HG03460 (cell line): ENCODE results near the gene GALNT7.
A peak's percentile ranks its signal among the peaks of the same experiment; 100 is the strongest.

Experiments used
- ATAC-seq: cut with Tn5 transposase; IDR thresholded peaks from one replicate; pipeline ENCODE4 v1.9.1; 2021; ENCODE audit not compliant: unreplicated experiment

Gene GALNT7

GRCh38 chr4:173334085-173334890 lies 165.7 kb downstream of the GALNT7 start, which contains the start of gene HMGB2:
Gene HMGB2 (minus strand): TSS chr4:173334358. CDS start chr4:173333649, 709 bp downstream.
- ATAC-seq, result peak; percentile 91

DNA sequence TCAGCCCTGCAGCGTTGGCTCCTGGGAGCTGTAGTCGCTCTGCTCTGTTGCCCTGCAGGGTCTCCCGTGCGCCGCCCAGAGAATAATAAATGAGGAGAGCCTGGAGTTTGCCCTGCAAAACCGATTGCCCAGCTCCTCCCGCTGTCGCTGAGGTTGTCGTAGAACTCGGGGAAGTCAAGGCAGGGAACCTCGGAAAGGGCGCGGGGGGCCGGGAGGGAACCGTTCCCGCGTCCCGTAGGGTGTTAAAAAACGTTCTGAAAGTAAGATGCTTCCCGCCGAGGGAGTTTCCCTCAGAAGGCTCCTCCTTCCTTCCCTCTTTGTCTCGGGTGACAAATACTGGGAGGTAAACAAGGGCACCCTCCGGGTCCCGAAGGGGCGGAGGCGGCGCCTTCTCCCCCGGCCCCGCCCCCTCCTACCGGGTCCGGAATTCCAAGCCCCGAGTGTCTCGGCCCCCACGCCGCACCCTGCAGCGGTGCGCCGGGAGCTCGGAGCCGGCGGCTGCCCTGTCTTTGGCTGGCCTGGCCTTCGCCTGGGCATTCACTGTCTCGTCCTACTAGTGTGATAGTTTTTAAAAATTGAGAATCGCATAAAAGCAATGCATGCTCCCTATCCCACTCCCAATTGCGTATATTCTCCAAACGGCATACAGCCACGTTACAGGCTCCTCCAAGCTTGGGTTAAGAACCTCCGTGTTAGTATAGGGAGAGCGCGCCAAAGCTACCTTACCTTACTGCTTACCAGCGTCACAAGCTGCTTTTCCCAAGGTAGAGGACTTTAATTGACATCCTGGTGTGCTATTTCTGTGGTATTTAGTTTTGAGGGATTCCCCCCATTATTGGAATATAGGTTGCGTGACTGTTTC lies 166.5 kb downstream of the GALNT7 start:
- peak; percentile 31 for ATAC-seq

- no peak for ATAC-seq
These were observed 168.9 kb downstream of the GALNT7 start for GRCh38 chr4:173337463-173337862.

DNA sequence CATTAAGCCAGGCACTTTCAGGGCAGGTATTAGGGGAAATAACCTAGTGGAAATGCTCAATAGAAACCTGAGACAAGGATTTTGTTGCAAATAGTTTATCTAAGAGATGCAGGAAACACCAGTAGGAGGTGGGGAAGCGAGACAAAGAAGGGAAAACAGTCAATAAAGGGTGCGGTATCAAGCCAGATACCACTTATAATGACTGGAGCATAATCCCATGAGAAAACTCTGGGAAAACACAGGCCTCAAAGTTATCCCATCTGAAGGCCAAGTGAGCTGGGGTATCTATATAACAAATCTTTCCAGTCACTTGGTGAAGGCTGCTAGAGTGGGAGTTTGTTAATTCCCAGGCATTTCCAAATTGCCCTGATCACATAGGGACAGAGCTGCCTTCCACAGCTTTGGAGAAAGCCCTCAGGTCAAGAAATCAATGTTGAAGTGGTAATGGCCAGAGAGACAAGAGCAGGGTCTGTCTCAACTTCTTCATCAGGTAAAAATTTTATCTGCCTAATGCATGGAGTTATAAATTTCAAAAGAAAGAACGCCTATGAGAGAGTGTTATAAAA lies 175.3 kb downstream of the GALNT7 start:
- no peak for ATAC-seq

DNA sequence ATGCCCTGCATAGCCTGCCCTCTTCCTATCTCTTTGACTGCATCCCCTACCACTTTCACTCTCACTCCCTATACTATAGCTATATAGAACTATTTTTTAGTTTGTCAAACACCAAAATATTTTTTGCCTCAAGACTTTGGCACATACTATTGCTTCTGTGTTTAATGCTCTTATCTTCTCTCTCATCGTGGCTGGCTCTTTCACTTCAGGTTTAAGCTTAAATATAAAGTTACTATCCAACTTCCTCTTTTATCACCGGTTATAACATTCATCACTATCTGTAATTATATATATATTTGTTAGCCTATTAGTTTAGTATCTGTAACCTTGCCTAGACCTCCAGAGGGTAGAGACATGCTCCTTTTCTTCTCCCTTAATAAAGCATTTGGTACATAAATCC lies 177.0 kb downstream of the GALNT7 start:
- peak; percentile 38 for ATAC-seq

DNA sequence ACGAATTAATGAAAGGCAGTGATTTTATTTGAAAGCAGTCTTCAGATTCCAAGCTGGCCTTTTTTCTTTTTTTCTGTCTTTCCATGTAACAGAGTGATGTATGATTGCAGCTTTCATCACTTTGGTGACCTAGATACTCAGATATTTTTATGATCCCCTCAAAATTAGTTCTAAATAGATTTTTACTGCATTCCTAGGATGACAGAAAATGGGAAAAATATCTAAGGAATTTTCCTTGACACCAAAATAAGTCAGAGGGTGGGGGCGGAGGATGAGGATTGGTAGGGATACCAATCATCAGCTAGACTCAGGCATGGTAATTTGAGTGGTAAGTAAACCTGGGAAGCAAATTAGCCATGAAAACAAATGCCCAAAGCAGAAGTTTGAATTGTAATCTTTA lies 177.5 kb downstream of the GALNT7 start:
- ATAC-seq, result no peak

GRCh38 chr4:173347467-173347866 lies 178.9 kb downstream of the GALNT7 start:
- ATAC-seq, result no peak

DNA sequence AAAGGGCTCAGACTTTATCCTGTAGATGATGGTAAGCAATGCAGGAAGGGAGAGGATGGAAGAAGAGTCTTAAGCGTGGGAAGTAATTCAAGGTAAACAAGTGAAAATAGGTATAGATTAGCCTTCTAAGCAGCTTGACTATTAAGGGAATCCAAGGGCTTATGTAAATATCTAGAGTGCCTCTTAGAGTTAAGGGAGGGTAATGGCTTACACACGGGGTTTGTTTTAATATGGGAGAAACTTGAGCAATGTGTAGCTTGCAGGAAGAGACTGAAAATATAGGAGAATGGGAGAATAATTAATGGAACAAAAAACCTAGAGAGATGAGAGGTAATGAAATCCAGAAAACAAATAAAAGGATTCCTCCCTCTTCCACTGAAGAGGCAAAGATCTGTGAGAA lies 189.3 kb downstream of the GALNT7 start:
- no peak for ATAC-seq

GRCh38 chr4:173360587-173361221 lies 192.1 kb downstream of the GALNT7 start:
- ATAC-seq, result no peak

DNA sequence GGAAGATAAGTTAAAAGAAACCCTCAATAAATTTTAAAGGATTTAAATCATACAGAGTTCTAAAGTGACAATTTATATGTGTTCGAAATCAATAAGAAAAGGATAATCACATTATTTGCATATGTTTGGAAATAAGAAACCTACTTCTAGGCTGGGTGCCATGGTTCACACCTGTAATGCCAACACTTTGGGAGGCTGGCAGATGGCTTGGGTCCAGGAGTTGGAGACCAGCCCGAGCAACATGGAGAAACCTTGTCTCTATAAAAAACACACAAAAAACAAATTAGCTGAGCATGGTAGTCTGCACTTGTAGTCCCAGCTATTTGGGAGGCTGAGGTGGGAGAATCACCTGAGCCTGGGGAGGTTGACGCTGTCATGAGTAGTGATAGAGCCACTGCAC lies 194.1 kb downstream of the GALNT7 start:
- no peak for ATAC-seq

DNA sequence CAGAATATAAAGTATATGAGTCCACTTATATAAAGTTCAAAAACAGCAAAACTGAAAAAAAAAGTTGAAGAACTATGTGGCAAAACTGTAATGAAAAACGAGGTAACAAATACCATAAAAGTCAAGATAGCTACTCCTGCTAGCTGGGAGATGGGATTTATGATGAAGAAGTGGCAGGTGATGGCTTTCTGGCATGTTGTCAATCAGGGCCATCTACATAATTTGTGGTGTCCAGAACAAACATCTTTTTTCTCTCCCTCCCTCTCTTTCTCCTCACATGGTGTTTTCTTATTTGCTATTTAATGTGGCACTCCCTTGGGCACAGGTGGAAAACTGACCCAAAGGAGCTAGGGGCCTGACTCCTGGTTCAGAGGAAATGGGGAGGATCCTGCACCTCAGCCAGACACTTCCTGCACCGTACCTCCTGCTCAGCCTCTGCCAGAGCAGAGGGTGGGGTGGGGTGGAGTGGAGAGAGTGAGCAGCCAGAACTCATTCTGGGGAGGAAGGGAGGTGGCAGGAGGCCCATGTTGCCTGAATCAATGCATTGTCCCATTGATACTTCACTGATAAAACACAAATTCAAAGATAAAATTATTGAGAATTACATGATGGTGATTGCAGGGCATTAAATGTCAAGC lies 196.9 kb downstream of the GALNT7 start:
- ATAC-seq, result no peak

DNA sequence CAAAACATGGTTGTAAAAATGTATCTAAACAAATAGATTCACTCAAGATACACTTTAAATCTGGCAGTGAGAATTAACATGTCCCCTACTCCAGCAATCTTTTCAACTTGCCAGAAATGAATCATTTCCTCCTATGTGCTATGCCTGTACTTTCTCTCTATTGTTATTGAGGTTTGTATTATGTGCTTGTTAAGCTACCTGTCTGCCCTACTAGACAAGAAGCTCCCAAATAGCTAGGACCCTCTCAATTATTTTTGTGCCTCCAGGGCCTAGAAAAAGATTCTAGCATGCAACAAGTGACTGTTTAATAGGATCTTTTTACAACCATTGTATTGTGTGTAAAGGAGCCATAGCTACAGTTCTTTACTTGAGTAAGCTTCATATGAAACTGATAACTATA lies 198.7 kb downstream of the GALNT7 start:
- peak; percentile 8 for ATAC-seq

DNA sequence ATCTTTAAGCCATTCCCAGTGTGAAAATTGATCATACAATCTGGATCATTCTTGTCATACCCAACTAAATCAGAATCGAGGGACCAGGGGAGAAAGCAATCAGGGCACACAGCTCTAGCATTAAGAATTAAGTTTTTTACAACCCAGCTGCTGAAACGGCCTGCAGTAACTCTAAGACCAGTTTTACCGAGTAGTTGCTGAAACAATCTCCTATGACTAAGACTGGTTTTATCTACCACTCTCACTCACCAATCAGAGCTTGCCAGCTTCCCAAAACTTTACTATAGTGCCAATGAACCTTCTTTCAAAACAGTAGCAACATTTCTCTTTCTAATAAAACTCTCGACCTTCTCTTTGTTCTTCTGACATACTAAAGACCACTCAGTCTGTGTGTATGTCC lies 199.3 kb downstream of the GALNT7 start:
- ATAC-seq, result no peak

- ATAC-seq, result peak; percentile 6
These were observed 201.5 kb downstream of the GALNT7 start for GRCh38 chr4:173370130-173370476.

DNA sequence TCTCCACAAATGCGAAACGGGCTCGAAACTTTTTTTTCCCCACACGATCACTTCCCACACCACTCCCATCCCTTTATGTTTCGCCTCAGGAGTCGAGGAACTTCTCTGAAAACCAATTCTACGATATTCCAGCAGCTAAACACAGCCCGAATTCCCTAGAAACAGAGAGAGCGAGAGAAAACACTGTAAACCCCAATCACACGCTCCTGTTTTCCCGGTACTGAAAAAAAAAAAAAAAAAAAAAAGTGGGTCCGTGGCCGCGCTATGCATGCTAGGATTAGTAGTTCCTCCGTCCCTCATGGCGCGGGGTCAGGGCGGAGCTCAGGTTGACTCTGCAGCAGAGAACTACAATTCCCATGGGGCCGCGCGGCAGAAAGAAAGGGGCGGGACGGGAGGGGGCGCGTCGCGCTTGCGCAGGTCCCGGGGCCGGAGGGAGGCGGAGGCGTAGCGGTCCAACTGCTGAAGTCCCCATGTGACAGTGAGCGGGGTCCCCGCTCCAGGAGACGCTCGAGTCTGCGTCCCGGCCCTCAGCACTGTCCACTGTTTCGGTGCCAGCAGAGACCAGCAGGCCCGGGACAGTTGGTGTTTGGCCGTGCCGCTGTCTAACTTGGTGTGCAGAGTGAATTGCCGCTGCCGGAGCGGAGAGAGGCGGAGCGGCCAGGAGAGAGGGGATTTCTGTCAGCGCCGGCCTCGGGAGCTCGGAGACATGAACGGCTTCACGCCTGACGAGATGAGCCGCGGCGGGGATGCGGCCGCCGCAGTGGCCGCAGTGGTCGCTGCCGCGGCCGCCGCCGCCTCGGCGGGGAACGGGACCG lies 202.1 kb downstream of the GALNT7 start, which contains the start of gene SAP30:
SAP30 (plus strand) TSS at position 478 of the 815 bp plus-strand sequence; CDS start at position 707, 229 bp downstream.
- peak; percentile 58 for ATAC-seq

DNA sequence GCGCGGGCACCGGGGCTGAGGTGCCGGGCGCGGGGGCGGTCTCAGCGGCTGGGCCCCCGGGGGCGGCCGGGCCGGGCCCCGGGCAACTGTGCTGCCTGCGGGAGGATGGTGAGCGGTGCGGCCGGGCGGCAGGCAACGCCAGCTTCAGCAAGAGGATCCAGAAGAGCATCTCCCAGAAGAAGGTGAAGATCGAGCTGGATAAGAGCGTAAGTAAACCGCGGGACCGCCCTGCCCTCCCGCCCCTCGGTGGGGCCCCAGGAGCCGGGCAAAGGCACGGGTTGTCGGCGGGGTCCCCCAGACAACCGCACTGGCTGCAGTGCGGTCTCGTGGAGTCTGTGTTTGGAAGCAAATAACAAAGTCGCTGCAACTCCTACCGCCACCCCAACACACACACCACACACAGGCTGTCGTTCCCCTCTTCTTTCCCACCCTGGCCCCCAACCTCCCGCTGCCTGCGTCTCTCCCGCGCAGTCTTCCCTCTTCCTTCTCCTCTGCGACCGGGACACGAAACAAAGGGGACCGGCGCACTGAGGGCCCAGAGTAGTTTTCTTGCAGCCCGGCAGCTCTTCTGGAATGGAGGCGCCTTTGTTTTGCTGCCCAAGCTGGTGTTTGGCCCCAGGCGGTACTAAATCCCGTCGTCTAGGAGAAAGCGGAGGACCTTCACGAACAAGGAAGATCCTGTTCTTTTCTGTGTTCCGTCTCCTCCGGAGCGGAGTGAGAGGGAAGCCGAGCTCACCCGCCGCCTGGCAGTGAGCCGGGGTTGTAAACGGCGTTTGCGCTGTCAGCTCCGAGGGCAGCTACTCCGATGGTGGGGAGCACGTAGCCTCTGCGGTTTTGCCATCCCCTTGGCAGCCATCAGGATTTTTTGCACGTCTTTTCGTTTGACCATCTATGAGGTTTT lies 202.9 kb downstream of the GALNT7 start:
- ATAC-seq, result peak; percentile 15
